ENCODE data around the gene INPP5D.

DNA sequence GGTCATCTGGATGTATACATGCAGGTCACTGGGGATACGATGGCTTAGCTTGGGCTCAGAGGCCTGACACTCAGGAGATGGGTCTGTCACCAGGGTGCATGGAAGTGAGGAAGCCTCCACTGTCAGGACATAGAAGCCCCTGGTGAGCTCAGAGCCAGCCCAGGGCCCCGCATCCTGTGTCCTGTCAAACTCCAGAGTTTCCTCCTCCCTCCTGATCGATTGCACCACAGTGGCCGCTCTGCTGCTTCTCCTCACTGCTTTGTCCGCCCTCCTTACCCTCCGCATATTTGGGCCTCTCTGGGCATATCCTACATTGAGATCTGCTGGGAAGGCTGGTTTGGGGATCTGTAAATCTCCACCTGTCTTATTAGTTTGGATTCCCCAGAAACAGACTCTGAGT, 153.8 kb downstream of the INPP5D start:
- TF ChIP-seq, protein P1, sequence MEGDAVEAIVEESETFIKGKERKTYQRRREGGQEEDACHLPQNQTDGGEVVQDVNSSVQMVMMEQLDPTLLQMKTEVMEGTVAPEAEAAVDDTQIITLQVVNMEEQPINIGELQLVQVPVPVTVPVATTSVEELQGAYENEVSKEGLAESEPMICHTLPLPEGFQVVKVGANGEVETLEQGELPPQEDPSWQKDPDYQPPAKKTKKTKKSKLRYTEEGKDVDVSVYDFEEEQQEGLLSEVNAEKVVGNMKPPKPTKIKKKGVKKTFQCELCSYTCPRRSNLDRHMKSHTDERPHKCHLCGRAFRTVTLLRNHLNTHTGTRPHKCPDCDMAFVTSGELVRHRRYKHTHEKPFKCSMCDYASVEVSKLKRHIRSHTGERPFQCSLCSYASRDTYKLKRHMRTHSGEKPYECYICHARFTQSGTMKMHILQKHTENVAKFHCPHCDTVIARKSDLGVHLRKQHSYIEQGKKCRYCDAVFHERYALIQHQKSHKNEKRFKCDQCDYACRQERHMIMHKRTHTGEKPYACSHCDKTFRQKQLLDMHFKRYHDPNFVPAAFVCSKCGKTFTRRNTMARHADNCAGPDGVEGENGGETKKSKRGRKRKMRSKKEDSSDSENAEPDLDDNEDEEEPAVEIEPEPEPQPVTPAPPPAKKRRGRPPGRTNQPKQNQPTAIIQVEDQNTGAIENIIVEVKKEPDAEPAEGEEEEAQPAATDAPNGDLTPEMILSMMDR (IDR thresholded peaks at IDR 0.05; ENCODE audit: low read depth, low read length): no peak
- no peak for TF ChIP-seq EZH2phosphoT487 (IDR thresholded peaks at IDR 0.05; ENCODE audit: low read depth)

Measured in OCI-LY3 (cell line).